ENCODE results near the gene NCKAP5L.
A peak's percentile ranks its signal among the peaks of the same experiment; 100 is the strongest.

DNA sequence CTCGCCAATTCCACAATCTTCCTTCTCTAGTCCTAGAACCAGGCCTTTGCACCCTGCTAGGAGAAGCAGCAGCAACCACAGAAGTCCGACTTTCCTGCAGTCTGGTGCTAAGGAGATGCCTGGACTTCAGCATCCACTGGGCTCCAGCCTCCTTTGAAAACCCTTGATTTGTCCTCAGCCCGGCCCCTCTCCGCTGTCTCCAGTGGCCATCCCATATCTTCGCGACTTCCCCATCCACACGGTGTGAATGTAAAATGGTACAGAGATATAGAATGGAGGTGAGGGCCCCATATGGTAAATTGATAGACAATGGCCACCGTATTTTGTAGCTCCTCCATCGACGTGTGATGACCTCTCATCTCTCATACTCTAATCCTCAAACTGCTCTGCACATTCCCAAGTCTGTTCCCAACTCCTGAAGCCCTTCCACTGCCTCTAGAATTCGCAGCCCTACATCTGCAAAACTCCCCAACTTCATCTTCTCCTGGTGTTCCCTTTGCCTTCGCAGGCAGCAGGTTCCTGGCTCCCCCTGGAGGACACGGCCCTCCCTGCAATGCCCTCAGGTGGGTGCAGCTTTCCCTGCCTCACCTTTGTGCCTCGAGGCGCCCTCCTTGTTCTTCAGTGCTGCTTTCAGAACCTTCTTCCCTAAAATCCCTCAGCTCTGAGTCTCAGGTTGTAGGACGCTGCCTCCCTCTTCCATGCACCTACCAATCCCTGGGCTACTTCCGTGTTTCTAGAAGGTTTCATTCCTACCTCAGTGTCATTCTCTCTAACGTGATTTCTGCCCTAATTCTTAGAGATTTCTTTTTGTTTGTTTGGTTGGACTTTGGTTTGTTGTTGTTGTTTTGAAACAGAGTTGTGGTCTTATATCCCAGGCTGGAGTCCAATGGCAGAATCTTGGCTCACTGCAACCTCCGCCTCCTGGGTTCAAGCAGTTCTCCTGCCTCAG is 50.1 kb downstream of the NCKAP5L start:
- TF ChIP-seq, protein P1, sequence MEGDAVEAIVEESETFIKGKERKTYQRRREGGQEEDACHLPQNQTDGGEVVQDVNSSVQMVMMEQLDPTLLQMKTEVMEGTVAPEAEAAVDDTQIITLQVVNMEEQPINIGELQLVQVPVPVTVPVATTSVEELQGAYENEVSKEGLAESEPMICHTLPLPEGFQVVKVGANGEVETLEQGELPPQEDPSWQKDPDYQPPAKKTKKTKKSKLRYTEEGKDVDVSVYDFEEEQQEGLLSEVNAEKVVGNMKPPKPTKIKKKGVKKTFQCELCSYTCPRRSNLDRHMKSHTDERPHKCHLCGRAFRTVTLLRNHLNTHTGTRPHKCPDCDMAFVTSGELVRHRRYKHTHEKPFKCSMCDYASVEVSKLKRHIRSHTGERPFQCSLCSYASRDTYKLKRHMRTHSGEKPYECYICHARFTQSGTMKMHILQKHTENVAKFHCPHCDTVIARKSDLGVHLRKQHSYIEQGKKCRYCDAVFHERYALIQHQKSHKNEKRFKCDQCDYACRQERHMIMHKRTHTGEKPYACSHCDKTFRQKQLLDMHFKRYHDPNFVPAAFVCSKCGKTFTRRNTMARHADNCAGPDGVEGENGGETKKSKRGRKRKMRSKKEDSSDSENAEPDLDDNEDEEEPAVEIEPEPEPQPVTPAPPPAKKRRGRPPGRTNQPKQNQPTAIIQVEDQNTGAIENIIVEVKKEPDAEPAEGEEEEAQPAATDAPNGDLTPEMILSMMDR (conservative IDR thresholded peaks at IDR 0.05; ENCODE audit: low read depth in 2 of 2): peak; percentile 90 to 95
- TF ChIP-seq, protein P2, sequence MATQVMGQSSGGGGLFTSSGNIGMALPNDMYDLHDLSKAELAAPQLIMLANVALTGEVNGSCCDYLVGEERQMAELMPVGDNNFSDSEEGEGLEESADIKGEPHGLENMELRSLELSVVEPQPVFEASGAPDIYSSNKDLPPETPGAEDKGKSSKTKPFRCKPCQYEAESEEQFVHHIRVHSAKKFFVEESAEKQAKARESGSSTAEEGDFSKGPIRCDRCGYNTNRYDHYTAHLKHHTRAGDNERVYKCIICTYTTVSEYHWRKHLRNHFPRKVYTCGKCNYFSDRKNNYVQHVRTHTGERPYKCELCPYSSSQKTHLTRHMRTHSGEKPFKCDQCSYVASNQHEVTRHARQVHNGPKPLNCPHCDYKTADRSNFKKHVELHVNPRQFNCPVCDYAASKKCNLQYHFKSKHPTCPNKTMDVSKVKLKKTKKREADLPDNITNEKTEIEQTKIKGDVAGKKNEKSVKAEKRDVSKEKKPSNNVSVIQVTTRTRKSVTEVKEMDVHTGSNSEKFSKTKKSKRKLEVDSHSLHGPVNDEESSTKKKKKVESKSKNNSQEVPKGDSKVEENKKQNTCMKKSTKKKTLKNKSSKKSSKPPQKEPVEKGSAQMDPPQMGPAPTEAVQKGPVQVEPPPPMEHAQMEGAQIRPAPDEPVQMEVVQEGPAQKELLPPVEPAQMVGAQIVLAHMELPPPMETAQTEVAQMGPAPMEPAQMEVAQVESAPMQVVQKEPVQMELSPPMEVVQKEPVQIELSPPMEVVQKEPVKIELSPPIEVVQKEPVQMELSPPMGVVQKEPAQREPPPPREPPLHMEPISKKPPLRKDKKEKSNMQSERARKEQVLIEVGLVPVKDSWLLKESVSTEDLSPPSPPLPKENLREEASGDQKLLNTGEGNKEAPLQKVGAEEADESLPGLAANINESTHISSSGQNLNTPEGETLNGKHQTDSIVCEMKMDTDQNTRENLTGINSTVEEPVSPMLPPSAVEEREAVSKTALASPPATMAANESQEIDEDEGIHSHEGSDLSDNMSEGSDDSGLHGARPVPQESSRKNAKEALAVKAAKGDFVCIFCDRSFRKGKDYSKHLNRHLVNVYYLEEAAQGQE (IDR thresholded peaks at IDR 0.05; ENCODE audit: unreplicated experiment): no peak
- no peak for TF ChIP-seq EZH2 (IDR thresholded peaks at IDR 0.05; ENCODE audit: low read depth, unreplicated experiment)
- TF ChIP-seq EZH2phosphoT487 (IDR thresholded peaks at IDR 0.05; ENCODE audit: unreplicated experiment): no peak
- TF ChIP-seq JUNB (IDR thresholded peaks at IDR 0.05; ENCODE audit: unreplicated experiment): no peak
- TF ChIP-seq POLR2AphosphoS5 (IDR thresholded peaks at IDR 0.05; ENCODE audit: low read depth): no peak
- TF ChIP-seq ZNF331 (CRISPR knock-in tag; IDR thresholded peaks at IDR 0.05; ENCODE audit: low read depth): no peak
- TF ChIP-seq CREB1 (CRISPR knock-in tag; IDR thresholded peaks at IDR 0.05; ENCODE audit: low read depth): no peak
- no peak for TF ChIP-seq STAT1 (IDR thresholded peaks at IDR 0.05; ENCODE audit: unreplicated experiment)
- no peak for TF ChIP-seq NANOG (IDR thresholded peaks at IDR 0.05; ENCODE audit: borderline replicate concordance)
- TF ChIP-seq, protein P3, sequence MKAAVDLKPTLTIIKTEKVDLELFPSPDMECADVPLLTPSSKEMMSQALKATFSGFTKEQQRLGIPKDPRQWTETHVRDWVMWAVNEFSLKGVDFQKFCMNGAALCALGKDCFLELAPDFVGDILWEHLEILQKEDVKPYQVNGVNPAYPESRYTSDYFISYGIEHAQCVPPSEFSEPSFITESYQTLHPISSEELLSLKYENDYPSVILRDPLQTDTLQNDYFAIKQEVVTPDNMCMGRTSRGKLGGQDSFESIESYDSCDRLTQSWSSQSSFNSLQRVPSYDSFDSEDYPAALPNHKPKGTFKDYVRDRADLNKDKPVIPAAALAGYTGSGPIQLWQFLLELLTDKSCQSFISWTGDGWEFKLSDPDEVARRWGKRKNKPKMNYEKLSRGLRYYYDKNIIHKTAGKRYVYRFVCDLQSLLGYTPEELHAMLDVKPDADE (IDR thresholded peaks at IDR 0.05): no peak

Data from GM23338 (cell line).